ENCODE measurements around the gene PREPL. TPM values are rescaled to one million over a fixed set of nuclear protein-coding genes. Genes with fewer than 3 reads are reported as not detected.

The PREPL gene
- total RNA-seq, 4 donors from 2014 or later = 16.9 to 26.1 (median 22.5) TPM

GRCh38 chr2:44301111-44301510 is 60.2 kb downstream of the PREPL start:
- no peak for DNase-seq (ENCODE audit: low spot score in 2 of 2)
- intact Hi-C loops (cut with DNase I; ENCODE audit: low total_unique reads) = no loop called here
- 88 to 92% methylated on average over 5 of the region's 5 CpGs for WGBS, 2 donors
- H3K4me3 ChIP-seq (ENCODE audit: low read depth, poor library complexity, severe bottlenecking) = no peak overlapping the region
- no peak for TF ChIP-seq POLR2A (IDR thresholded peaks at IDR 0.05)
- no peak for TF ChIP-seq CTCF (IDR thresholded peaks at IDR 0.05)

GRCh38 chr2:44299635-44300034 is 61.7 kb downstream of the PREPL start:
- DNase-seq (ENCODE audit: low spot score in 2 of 2) = no peak
- intact Hi-C loops (cut with DNase I; ENCODE audit: low total_unique reads) = loop anchor here (10.0 kb wide), 1 partner anchor 1225 kb away; no protein-coding TSS in a partner anchor
- 42 to 43% methylated on average over 4 of the region's 4 CpGs for WGBS, 2 donors
- TF ChIP-seq CTCF (IDR thresholded peaks at IDR 0.05) = no peak
- TF ChIP-seq POLR2A (IDR thresholded peaks at IDR 0.05) = no peak
- no peak overlapping the region for H3K4me3 ChIP-seq (ENCODE audit: low read depth, poor library complexity, severe bottlenecking)

GRCh38 chr2:44297431-44297830 is 63.9 kb downstream of the PREPL start:
- H3K4me3 ChIP-seq (ENCODE audit: low read depth, poor library complexity, severe bottlenecking) = no peak overlapping the region
- 74 to 94% methylated on average over 2 of the region's 2 CpGs for WGBS, 2 donors
- TF ChIP-seq CTCF (IDR thresholded peaks at IDR 0.05) = no peak
- TF ChIP-seq POLR2A (IDR thresholded peaks at IDR 0.05) = no peak
- no peak for DNase-seq (ENCODE audit: low spot score in 2 of 2)
- intact Hi-C loops (cut with DNase I; ENCODE audit: low total_unique reads) = loop anchor here (10.0 kb wide), 1 partner anchor 1227 kb away; no protein-coding TSS in a partner anchor

- intact Hi-C loops (cut with DNase I; ENCODE audit: low total_unique reads) = loop anchor here (10.0 kb wide), 1 partner anchor 1228 kb away; no protein-coding TSS in a partner anchor
- DNase-seq (ENCODE audit: low spot score in 2 of 2) = no peak
- WGBS, 2 donors = 84 to 89% methylated on average over 5 of the region's 5 CpGs
- no peak overlapping the region for H3K4me3 ChIP-seq (ENCODE audit: low read depth, poor library complexity, severe bottlenecking)
- TF ChIP-seq CTCF (IDR thresholded peaks at IDR 0.05) (no peak), POLR2A (IDR thresholded peaks at IDR 0.05) (no peak)
Observed at GRCh38 chr2:44296653-44297052, 64.6 kb downstream of the PREPL start.

GRCh38 chr2:44295633-44296359 is 65.5 kb downstream of the PREPL start:
- TF ChIP-seq POLR2A (IDR thresholded peaks at IDR 0.05) (no peak), CTCF (IDR thresholded peaks at IDR 0.05) (no peak)
- intact Hi-C loops (cut with DNase I; ENCODE audit: low total_unique reads) = loop anchor here (10.0 kb wide), 1 partner anchor 1229 kb away; no protein-coding TSS in a partner anchor
- no peak for DNase-seq (ENCODE audit: low spot score in 2 of 2)
- 82 to 89% methylated on average over 8 of the region's 8 CpGs for WGBS, 2 donors
- H3K4me3 ChIP-seq (ENCODE audit: low read depth, poor library complexity, severe bottlenecking) = no peak overlapping the region

Measured in lower leg skin (tissue), 4 donors.